HepG2 (cell line): ENCODE results near the gene TMEM229B. TPM values are rescaled to one million over a fixed set of nuclear protein-coding genes. Genes with fewer than 3 reads are reported as not detected.

Experiments
- CREB1 ChIP-seq, 2 experiments: fragments of 450-650 bp in 1 of 2; IDR thresholded peaks; 2 replicates each; pipeline ENCODE4 v1.6.1; 2016 to 2017; ENCODE audit warnings: control low read depth in 1 of 2, mild to moderate bottlenecking in 1 of 2, missing compliant biosample characterization in 1 of 2, missing genetic modification characterization in 1 of 2
- ERF ChIP-seq: IDR thresholded peaks from 2 replicates; pipeline ENCODE4 v1.6.1; 2018; ENCODE audit warnings: missing biosample characterization, missing genetic modification reagents
- FOXJ3 ChIP-seq: sonication (generic); formaldehyde crosslinking; IDR thresholded peaks from 2 replicates; pipeline ENCODE4 v1.4.0; 2020; ENCODE audit warnings: missing genetic modification reagents, mild to moderate bottlenecking, borderline replicate concordance
- HNRNPL ChIP-seq: fragments of 200-400 bp; formaldehyde crosslinking; IDR thresholded peaks from 2 replicates; pipeline ENCODE4 v1.6.1; 2017; ENCODE audit warnings: mild to moderate bottlenecking, low read depth, low read length
- LRRFIP1 ChIP-seq: sonication (generic); formaldehyde crosslinking; conservative IDR thresholded peaks from 2 replicates; pipeline ENCODE4 v1.4.0; 2020; ENCODE audit warnings: missing genetic modification reagents
- MAF1 ChIP-seq: sonication (generic); formaldehyde crosslinking; IDR thresholded peaks from 2 replicates; pipeline ENCODE4 v1.5.0; 2020; ENCODE audit warnings: missing genetic modification reagents, borderline replicate concordance
- SOX5 ChIP-seq: IDR thresholded peaks from 2 replicates; pipeline ENCODE4 v1.6.1; 2016; ENCODE audit warnings: borderline replicate concordance
- THAP8 ChIP-seq: sonication (generic); formaldehyde crosslinking; IDR thresholded peaks from 2 replicates; pipeline ENCODE4 v1.5.1; 2020; ENCODE audit warnings: missing genetic modification reagents, mild to moderate bottlenecking, borderline replicate concordance
- UBTF ChIP-seq: sonication (generic); formaldehyde crosslinking; IDR thresholded peaks from 2 replicates; pipeline ENCODE4 v1.4.0; 2020; ENCODE audit warnings: mild to moderate bottlenecking, missing genetic modification reagents
- ZBTB3 ChIP-seq: sonication (generic); formaldehyde crosslinking; IDR thresholded peaks from 2 replicates; pipeline ENCODE4 v1.4.0; 2020; ENCODE audit warnings: low read depth, mild to moderate bottlenecking, moderate library complexity, missing genetic modification reagents, borderline replicate concordance
- ZFP90 ChIP-seq: sonication (generic); formaldehyde crosslinking; IDR thresholded peaks from 2 replicates; pipeline ENCODE4 v1.8.0; 2022; ENCODE audit warnings: missing genetic modification reagents, mild to moderate bottlenecking, inconsistent platforms, borderline replicate concordance
- ZFY ChIP-seq: sonication (generic); formaldehyde crosslinking; IDR thresholded peaks from 2 replicates; pipeline ENCODE4 v1.4.0; 2020; ENCODE audit warnings: missing genetic modification reagents
- ZGPAT ChIP-seq: IDR thresholded peaks from 2 replicates; pipeline ENCODE4 v1.6.1; 2016; ENCODE audit warnings: mild to moderate bottlenecking
- ZNF230 ChIP-seq: sonication (generic); formaldehyde crosslinking; IDR thresholded peaks from 2 replicates; pipeline ENCODE4 v1.4.0; 2020; ENCODE audit warnings: mild to moderate bottlenecking, missing genetic modification reagents
- ZNF30 ChIP-seq: sonication (generic); formaldehyde crosslinking; IDR thresholded peaks from 2 replicates; pipeline ENCODE4 v1.5.0; 2020; ENCODE audit warnings: mild to moderate bottlenecking, missing genetic modification reagents
- ZNF562 ChIP-seq: sonication (generic); formaldehyde crosslinking; IDR thresholded peaks from 2 replicates; pipeline ENCODE4 v1.8.0; 2022; ENCODE audit warnings: missing genetic modification reagents, borderline replicate concordance
- ZNF746 ChIP-seq: sonication (generic); formaldehyde crosslinking; IDR thresholded peaks from 2 replicates; pipeline ENCODE4 v1.8.0; 2022; ENCODE audit warnings: mild to moderate bottlenecking, missing genetic modification reagents
- ZNF772 ChIP-seq: sonication (generic); formaldehyde crosslinking; IDR thresholded peaks from 2 replicates; pipeline ENCODE4 v1.5.0; 2020; ENCODE audit warnings: mild to moderate bottlenecking, missing genetic modification reagents
- ZNF792 ChIP-seq: IDR thresholded peaks from 2 replicates; pipeline ENCODE4 v1.6.1; 2016
- ZSCAN12 ChIP-seq: sonication (generic); formaldehyde crosslinking; IDR thresholded peaks from 2 replicates; pipeline ENCODE4 v1.9.0; 2021; ENCODE audit warnings: mild to moderate bottlenecking, missing genetic modification reagents
- polyA plus RNA-seq, 8 experiments: library from polyadenylated mRNA; depleted of rRNA in 3 of 8; stranded (reverse) in 7 of 8; unstranded in 1 of 8; fragments of >200 nt; fragmentation: Illumina TruSeq in 4 of 8; extraction: Trizol in 4 of 8; gene quantifications; 2 replicates each; pipeline versions ENCODE4 v1.2.1 to v1.2.3, GENCODE V29; 2011 to 2016; ENCODE audit warnings: low read depth in 4 of 8, missing spikeins in 1 of 8, mixed read lengths in 1 of 8; ENCODE audit not compliant: insufficient read depth in 1 of 8
- total RNA-seq, 5 experiments: library from RNA; depleted of rRNA; stranded (reverse); fragments of >200 nt; fragmentation: Illumina TruSeq; extraction: Trizol; gene quantifications; 2 replicates each; pipeline ENCODE4 v1.2.3, GENCODE V29; 2016; ENCODE audit warnings: low read depth in 1 of 5

The TMEM229B gene
- total and polyA plus RNA-seq, 2 of the 13 experiments (the other 11 are each of a cell fraction or from before 2014, with no cell fraction given) = 0.69 to 1.1 TPM

- TF ChIP-seq THAP8 (CRISPR knock-in tag) (no peak), ZSCAN12 (no peak), ZNF746 (CRISPR knock-in tag) (no peak), ZBTB3 (CRISPR knock-in tag) (no peak), ZNF772 (CRISPR knock-in tag) (no peak), ZGPAT (CRISPR knock-in tag) (0 out of 2 replicates have a peak, but pooled peaks have one; percentile 26), CREB1 (IDR thresholded peaks at IDR 0.05) (no peak), CREB1 (CRISPR knock-in tag; IDR thresholded peaks at IDR 0.05) (no peak), ZNF562 (CRISPR knock-in tag) (no peak), ZNF230 (no peak), ZNF792 (CRISPR knock-in tag) (peak; percentile 44; the same call in 1 of the 2 replicates), ZFP90 (CRISPR knock-in tag) (no peak), ERF (CRISPR knock-in tag) (peak; percentile 41), LRRFIP1 (no peak), ZNF30 (CRISPR knock-in tag) (no peak), FOXJ3 (CRISPR knock-in tag) (no peak), MAF1 (CRISPR knock-in tag) (no peak), HNRNPL (no peak), ZFY (peak; percentile 68; the same call in 1 of the 2 replicates), UBTF (CRISPR knock-in tag) (peak; percentile 92), SOX5 (CRISPR knock-in tag) (0 out of 2 replicates have a peak, but pooled peaks have one; percentile 9)
Measured at GRCh38 chr14:67532998-67533753, 44.7 kb upstream of the TMEM229B start, which contains the start of gene PLEKHH1 (continued).
